MCF 10A (cell line): ENCODE results near the gene ZFC3H1. TPM values are rescaled to one million over a fixed set of nuclear protein-coding genes. Genes with fewer than 3 reads are reported as not detected.
A peak's percentile ranks its signal among the peaks of the same experiment; 100 is the strongest.

Experiments used
- Bru-seq: library from RNA; stranded (reverse); fragments of 400-500 nt; gene quantifications from one replicate; lab custom pipeline; 2021; lab: Mats Ljungman, UMichigan
- BruChase-seq, 2 experiments: library from RNA; stranded (reverse); fragments of 400-500 nt; gene quantifications; one replicate each; lab custom pipeline; 2021; lab: Mats Ljungman, UMichigan
- BruUV-seq: library from RNA; stranded (reverse); fragments of 400-500 nt; replicated peaks from 2 replicates; lab custom pipeline; 2021; lab: Mats Ljungman, UMichigan
- CTCF ChIA-PET: fragments of 300-600 bp; sonication (Branson Sonifier 250); formaldehyde crosslinking; extraction: SDS; loops from one replicate; lab custom pipeline; 2021; ENCODE audit warnings: antibody characterized with exemption, inconsistent platforms; lab: Yijun Ruan, JAX
- POLR2A ChIA-PET: fragments of 300-600, 350-650 bp; sonication (Branson Sonifier 250); formaldehyde crosslinking; extraction: SDS; loops from one replicate; lab custom pipeline; 2020; ENCODE audit warnings: antibody characterized with exemption, inconsistent platforms; lab: Yijun Ruan, JAX
- DNase-seq: peaks from one replicate; pipeline ENCODE4 v3.0.0-alpha.2; 2018; ENCODE audit not compliant: unreplicated experiment
- H3K27ac Mint-ChIP-seq: one replicate; pipeline ENCODE4 v1.8.0; 2022; ENCODE audit warnings: mild to moderate bottlenecking, low read depth, mixed read lengths; ENCODE audit not compliant: unreplicated experiment
- H3K27me3 Mint-ChIP-seq: one replicate; pipeline ENCODE4 v1.8.0; 2022; ENCODE audit warnings: mixed read lengths; ENCODE audit not compliant: insufficient read depth, unreplicated experiment
- H3K36me3 Mint-ChIP-seq: one replicate; pipeline ENCODE4 v1.8.0; 2022; ENCODE audit warnings: mild to moderate bottlenecking, moderate library complexity, mixed read lengths; ENCODE audit not compliant: insufficient read depth, unreplicated experiment
- H3K4me1 Mint-ChIP-seq: one replicate; pipeline ENCODE4 v1.8.0; 2022; ENCODE audit warnings: mixed read lengths; ENCODE audit not compliant: insufficient read depth, unreplicated experiment
- H3K4me3 Mint-ChIP-seq: one replicate; pipeline ENCODE4 v1.8.0; 2022; ENCODE audit warnings: mild to moderate bottlenecking, moderate library complexity, mixed read lengths; ENCODE audit not compliant: unreplicated experiment
- H3K9me3 Mint-ChIP-seq: one replicate; pipeline ENCODE4 v1.8.0; 2022; ENCODE audit warnings: mixed read lengths; ENCODE audit not compliant: unreplicated experiment
- CTCF ChIP-seq: fragments of 200-600 bp; IDR thresholded peaks from one replicate; pipeline ENCODE4 v1.8.0; 2022; ENCODE audit warnings: antibody characterized with exemption, mild to moderate bottlenecking; ENCODE audit not compliant: unreplicated experiment
- intact Hi-C: fragments of 100-400 bp; cut with micrococcal nuclease; formaldehyde crosslinking; loops from 2 replicates; pipeline ENCODE4 v1.14.1; 2022
- long read RNA-seq: library from polyadenylated mRNA; stranded (forward); transcript quantifications from one replicate; pipeline ENCODE4 v2.0.0, GENCODE V29; 2022
- total RNA-seq: library from RNA; stranded (reverse); gene quantifications from 2 replicates; pipeline ENCODE4 v1.2.3, GENCODE V29; 2022

ZFC3H1 gene
- total RNA-seq (55.3 and 55.8 TPM in 2 replicates), Bru-seq, nascent RNA (percentile 98 among the genes with signal in this experiment), BruChase-seq, experiment 1, labeled RNA remaining after a 6-hour chase (percentile 94 among the genes with signal in this experiment), BruChase-seq, experiment 2, labeled RNA remaining after a 2-hour chase (percentile 98 among the genes with signal in this experiment)
- long read RNA-seq, full-length matches to known transcripts = 9 of 16 reads
- long read RNA-seq, partial matches to known transcripts = 2 of 16 reads
- long read RNA-seq, other reads (novel, unspliced or antisense) = 5 of 16 reads

- no TSS peak for BruUV-seq
- no peaks in the 10 kb centered on the region for H3K9me3 Mint-ChIP-seq
- peak; percentile 9 for TF ChIP-seq CTCF
These were observed at the start of gene ZFC3H1, which contains the start of gene THAP2 for GRCh38 chr12:71663561-71664410. ZFC3H1 (minus strand) TSS chr12:71663848; CDS start chr12:71663610, 238 bp downstream. THAP2 (plus strand) TSS chr12:71664301; CDS start chr12:71664510, 209 bp downstream.

GRCh38 chr12:71710276-71711125 is 46.9 kb upstream of the ZFC3H1 start:
- no peak for TF ChIP-seq CTCF
- DNase-seq = peak; percentile 95
- no TSS peak for BruUV-seq
- intact Hi-C loops = loop anchor here (2.0 kb wide), 1 partner anchor 48 kb away; the partner anchor contains the start of gene ZFC3H1
- H3K9me3 Mint-ChIP-seq = peaks cover 15% of the 10 kb centered on the region
- peaks cover 16% of the 10 kb centered on the region for H3K4me1 Mint-ChIP-seq
- CTCF ChIA-PET = interaction anchor here (0.6 to 0.9 kb wide), 2 partner anchors 51 to 94 kb away, joined by 3 to 6 read pairs; no protein-coding TSS in a partner anchor
- no peaks in the 10 kb centered on the region for H3K27me3 Mint-ChIP-seq
- H3K36me3 Mint-ChIP-seq = no peaks in the 10 kb centered on the region
- H3K27ac Mint-ChIP-seq = peak overlapping the region; percentile 91
- peak overlapping the region; percentile 2 for H3K4me3 Mint-ChIP-seq
- POLR2A ChIA-PET = interaction anchor here (0.6 to 8.5 kb wide), 8 partner anchors 10 to 109 kb away, joined by 3 to 54 read pairs (median 6); partner anchors contain the start of genes RAB21, THAP2, TMEM19 and ZFC3H1

More at GRCh38 chr12:71663561-71664410, at the start of gene ZFC3H1, which contains the start of gene THAP2:
- CTCF ChIA-PET = interaction anchor here (0.7 to 6.6 kb wide), 11 partner anchors 8 to 110 kb away, joined by 3 to 76 read pairs (median 4); partner anchors contain the start of gene TMEM19
- H3K4me3 Mint-ChIP-seq = peak within 1 kb of the TSS; percentile 100
- H3K27me3 Mint-ChIP-seq = no peaks in the 10 kb centered on the region
- H3K36me3 Mint-ChIP-seq = peaks cover 18% of the 10 kb centered on the region
- peak; percentile 99 for DNase-seq
- H3K27ac Mint-ChIP-seq = peak within 1 kb of the TSS; percentile 100
- H3K4me1 Mint-ChIP-seq = peaks cover 31% of the 10 kb centered on the region
- POLR2A ChIA-PET = interaction anchor here (0.6 to 10.5 kb wide), 35 partner anchors 9 to 1925 kb away, joined by 3 to 258 read pairs (median 6); partner anchors contain the start of genes RAB21, RAB3IP, TBC1D15 and TMEM19
- intact Hi-C loops = loop anchor here (1.0 to 10.0 kb wide), 5 partner anchors 23 to 181 kb away; partner anchors contain the start of genes RAB21 and TMEM19

- POLR2A ChIA-PET = interaction anchor here (0.8 to 8.5 kb wide), 7 partner anchors 11 to 46 kb away, joined by 3 to 54 read pairs (median 10); partner anchors contain the start of genes RAB21, THAP2, TMEM19 and ZFC3H1
- BruUV-seq = no TSS peak
- Mint-ChIP-seq H3K27ac (no peak overlapping the region), H3K4me3 (no peak overlapping the region), H3K4me1 (peaks cover 16% of the 10 kb centered on the region), H3K9me3 (peaks cover 15% of the 10 kb centered on the region), H3K27me3 (no peaks in the 10 kb centered on the region), H3K36me3 (no peaks in the 10 kb centered on the region)
- peak; percentile 51 for DNase-seq
- CTCF ChIA-PET = interaction anchor here (0.7 to 3.1 kb wide), 5 partner anchors 23 to 262 kb away, joined by 3 to 24 read pairs (median 3); partner anchors contain the start of gene TMEM19
- intact Hi-C loops = no loop called here
- TF ChIP-seq CTCF = no peak
These were observed 45.0 kb upstream of the ZFC3H1 start for GRCh38 chr12:71708658-71709057.
